GM12892 (cell line): ENCODE results near the gene ZNF423.

Source experiments
- POLR2A ChIP-seq: IDR thresholded peaks from 2 replicates; pipeline ENCODE4 v1.6.1; 2011; ENCODE audit warnings: low read depth, low read length, control low read depth
- POLR2AphosphoS5 ChIP-seq: IDR thresholded peaks from 2 replicates; pipeline ENCODE4 v1.6.1; 2011; ENCODE audit warnings: low read depth, low read length, control low read depth
- TAF1 ChIP-seq: IDR thresholded peaks from 2 replicates; pipeline ENCODE4 v1.6.1; 2011; ENCODE audit warnings: low read depth, mild to moderate bottlenecking, control low read depth, low read length, borderline replicate concordance

GRCh38 chr16:49566432-49566831, 289.5 kb downstream of the ZNF423 start:
- TF ChIP-seq TAF1 = no peak
- no peak for TF ChIP-seq POLR2A
- no peak for TF ChIP-seq POLR2AphosphoS5
